C4-2B (cell line): ENCODE data around the gene EPS8L1.

Source experiments
- CTCF ChIP-seq: fragments of 450-650 bp; conservative IDR thresholded peaks from 2 replicates; pipeline ENCODE4 v1.5.1; 2017; ENCODE audit warnings: mild to moderate bottlenecking
- ZFX ChIP-seq: fragments of 450-650 bp; IDR thresholded peaks from 2 replicates; pipeline ENCODE4 v1.6.1; 2017

- no peak for TF ChIP-seq CTCF
- TF ChIP-seq ZFX = no peak
Measured at GRCh38 chr19:55076321-55076720, 652 bp downstream of the EPS8L1 start.
